Measurements from ENCODE around the gene ADAR.

DNA sequence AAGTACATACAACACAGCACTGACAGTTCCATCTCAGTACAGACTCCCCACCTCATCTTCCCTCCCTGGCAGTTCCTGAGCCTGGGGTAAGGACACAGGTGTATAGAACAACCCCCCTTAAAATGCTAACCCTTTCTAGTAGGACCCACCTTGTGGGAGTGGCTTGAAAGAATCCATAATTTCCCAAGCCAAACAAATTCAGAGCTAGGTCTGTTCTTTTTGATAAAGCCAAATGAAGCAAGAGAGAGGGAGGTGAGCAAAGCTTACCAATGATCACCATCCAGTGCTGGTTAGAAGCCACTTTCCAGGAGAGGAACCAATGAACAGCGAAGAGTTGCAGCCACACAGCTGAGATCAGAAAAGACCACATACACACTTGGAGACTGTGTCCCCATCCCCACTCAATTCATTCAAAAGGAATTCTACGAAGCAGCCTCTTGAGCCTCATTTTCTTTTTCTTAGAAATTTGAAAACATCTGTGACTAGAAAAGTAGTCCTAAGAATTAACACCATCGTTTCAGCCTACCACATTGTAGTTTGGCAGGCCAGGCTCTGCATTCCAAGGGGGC, 58.7 kb downstream of the ADAR start:
- TF ChIP-seq, protein P1, sequence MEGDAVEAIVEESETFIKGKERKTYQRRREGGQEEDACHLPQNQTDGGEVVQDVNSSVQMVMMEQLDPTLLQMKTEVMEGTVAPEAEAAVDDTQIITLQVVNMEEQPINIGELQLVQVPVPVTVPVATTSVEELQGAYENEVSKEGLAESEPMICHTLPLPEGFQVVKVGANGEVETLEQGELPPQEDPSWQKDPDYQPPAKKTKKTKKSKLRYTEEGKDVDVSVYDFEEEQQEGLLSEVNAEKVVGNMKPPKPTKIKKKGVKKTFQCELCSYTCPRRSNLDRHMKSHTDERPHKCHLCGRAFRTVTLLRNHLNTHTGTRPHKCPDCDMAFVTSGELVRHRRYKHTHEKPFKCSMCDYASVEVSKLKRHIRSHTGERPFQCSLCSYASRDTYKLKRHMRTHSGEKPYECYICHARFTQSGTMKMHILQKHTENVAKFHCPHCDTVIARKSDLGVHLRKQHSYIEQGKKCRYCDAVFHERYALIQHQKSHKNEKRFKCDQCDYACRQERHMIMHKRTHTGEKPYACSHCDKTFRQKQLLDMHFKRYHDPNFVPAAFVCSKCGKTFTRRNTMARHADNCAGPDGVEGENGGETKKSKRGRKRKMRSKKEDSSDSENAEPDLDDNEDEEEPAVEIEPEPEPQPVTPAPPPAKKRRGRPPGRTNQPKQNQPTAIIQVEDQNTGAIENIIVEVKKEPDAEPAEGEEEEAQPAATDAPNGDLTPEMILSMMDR (IDR thresholded peaks at IDR 0.05; ENCODE audit: borderline replicate concordance, extremely low read depth, low read length, poor library complexity, severe bottlenecking): no peak
- TF ChIP-seq EZH2 (IDR thresholded peaks at IDR 0.05; ENCODE audit: borderline replicate concordance, low read depth, low read length, severe bottlenecking): no peak

Data from DND-41 (cell line).